ENCODE measurements around the gene KRT38.

The KRT38 gene

DNA sequence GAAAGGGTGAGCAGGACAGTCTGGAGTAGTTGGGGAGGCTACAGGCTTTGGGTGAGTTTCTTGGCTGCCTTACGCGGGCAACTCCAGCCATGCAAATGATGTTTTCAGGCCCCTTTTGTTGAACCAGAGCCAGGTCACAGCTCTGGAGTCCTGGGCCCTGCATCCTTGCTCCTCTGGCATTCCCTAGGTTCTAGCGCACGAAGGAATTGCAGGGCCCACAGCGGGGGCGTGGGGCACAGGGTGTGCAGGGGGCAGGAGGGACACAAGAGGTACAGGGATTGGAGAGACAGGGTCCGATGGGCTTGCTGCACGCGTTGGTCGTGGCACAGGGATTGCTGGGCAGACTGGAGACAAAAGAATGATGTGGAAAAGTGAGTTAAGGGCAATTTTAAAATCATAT lies 47.0 kb downstream of the KRT38 start:
- DNase-seq = no peak

DNA sequence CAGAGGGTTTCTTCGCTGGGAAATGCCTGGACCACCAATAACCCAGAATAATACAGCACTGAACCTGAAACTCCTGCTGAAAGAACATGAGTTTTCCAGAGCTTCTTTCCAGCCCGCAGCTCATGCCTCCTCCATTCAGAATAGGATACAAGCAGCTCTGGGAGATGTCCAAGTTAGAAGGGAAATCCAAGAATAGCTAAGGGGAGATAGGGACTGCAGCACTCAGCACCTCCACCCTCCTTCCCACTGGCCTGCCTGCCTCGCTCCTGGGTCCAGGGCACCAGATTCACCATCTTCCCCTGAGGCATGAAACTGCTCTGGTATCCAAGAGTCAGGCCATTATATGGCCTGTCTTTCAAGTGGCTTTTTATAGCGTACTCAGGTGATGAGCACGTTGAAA lies 47.5 kb downstream of the KRT38 start:
- no peak for DNase-seq

DNA sequence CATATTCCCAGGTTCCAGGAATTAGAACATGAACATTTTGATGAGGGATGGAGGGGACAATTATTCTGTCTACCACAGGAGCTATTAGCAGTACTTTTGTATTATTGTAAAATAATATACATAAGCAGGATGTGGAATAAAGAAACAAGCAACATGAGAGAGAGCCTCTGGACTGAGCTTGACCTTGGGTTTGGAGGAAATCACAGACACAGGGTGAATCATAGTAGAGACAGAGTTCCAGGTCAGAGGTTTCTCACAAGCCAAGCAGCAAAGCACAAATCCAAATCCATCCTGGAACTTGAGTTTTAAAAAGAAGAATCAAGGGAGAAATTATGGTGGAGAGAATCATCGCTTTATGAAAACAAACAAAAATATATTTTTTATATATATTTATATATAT lies 48.5 kb downstream of the KRT38 start:
- DNase-seq = no peak

DNA sequence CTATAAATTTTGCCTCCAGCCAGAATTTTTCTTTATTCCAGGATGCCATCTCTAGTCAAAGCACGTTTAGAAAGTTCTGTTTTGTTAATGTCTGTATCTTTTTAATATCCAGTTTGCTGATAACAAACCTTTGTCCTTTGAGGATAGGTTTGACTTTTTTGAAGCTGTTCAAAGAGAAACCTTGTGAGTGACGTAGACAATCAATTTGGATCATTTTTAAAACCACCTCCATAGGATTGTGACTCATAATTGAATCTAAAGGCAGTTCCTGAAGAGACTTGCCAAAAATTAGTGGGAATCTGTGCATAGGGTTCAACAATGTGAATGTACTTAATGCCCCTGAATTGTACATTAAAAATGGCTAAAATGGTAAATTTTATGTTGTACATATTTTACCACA lies 49.2 kb downstream of the KRT38 start:
- DNase-seq = no peak

DNA sequence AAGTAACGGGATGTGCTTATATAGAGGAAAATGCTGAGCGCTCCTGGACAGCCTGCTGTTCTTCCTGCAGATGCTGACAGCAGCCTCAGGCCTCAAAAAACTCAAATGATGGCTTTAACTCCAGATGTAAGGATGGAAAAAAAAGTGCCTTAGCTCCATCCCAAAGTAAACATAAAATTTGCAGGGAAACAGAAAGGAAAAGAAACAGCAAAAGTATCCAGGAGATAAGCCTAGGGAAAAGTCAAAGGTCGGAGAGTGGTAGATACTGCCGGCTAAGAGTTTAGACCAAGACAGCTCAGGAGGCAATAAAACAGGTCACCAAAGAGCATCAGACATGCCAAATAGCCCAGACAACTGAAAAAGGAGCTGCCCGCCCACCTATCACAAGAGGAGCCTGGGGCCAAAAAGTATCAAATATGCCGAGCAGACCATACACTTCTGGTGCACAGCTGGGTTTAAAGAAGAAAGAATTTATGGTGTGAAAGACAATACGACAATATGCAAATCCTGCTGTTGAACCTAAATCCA lies 50.3 kb downstream of the KRT38 start:
- no peak for DNase-seq

DNA sequence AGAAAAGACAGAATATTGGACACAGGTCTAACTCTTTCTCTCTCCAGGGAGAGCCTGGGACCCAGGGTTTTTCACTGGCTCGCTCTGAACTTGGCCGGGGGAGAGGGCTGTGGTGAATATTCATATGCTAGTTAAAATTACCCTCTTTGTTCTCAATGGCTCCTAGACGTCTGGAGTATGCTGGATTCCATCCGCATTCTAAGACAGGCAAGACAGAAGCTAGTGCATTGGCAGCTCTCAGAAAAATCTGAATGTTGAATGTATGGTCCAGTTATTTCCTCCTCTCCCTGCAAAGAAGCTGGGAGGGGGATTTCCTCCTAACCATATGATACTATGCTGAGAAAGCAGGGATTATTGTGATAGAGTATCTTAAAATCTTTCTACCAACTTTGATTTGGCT lies 53.1 kb downstream of the KRT38 start:
- no peak for DNase-seq

DNA sequence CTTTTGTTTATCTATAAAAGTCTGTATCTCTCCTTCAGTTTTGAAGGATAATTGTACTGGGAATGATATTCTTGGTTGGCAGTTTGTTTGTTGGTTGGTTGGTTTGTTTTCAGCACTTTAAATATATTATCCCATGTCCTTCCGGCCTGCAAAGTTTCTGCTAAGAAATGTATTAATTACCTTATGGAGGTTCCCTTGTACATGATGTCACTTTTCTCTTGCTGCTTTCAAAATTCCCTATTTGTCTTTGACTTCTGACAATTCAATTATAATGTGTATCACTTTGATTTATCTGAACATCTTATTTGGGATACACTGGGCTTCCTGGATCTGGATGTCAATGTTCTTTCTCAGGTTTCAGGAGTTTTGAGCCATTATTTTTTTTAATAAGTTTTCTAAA lies 54.6 kb downstream of the KRT38 start:
- DNase-seq = no peak

Data from hippocampal formation (tissue), 2 donors.